Activated CD8-positive, alpha-beta T cell treated with anti-CD3 and anti-CD28 coated beads for 36 hours (primary cell): ENCODE results near the gene RINL. TPM values are rescaled to one million over a fixed set of nuclear protein-coding genes. Genes with fewer than 3 reads are reported as not detected.

ENCODE experiments used
- ATAC-seq: fragments of 200-7000 bp; cut with Tn5 transposase; one replicate; pipeline ENCODE4 v1.10.0; 2021; ENCODE audit warnings: mild to moderate bottlenecking, moderate library complexity
- CTCF ChIA-PET: fragments of 350-600 bp; sonication (Branson Sonifier 250); formaldehyde crosslinking; loops from one replicate; lab custom pipeline; 2021; ENCODE audit warnings: antibody characterized with exemption; lab: Charles Lee
- POLR2A ChIA-PET: fragments of 350-600 bp; sonication (Branson Sonifier 250); formaldehyde crosslinking; loops from one replicate; lab custom pipeline; 2021; ENCODE audit warnings: antibody characterized with exemption; lab: Charles Lee
- DNase-seq: peaks from one replicate; pipeline ENCODE4 v3.0.0-alpha.2; 2020
- H3K27ac Mint-ChIP-seq: one replicate; pipeline ENCODE4 v1.8.0; 2021; ENCODE audit warnings: mild to moderate bottlenecking, mixed read lengths
- H3K27me3 Mint-ChIP-seq: one replicate; pipeline ENCODE4 v1.8.0; 2021; ENCODE audit warnings: mixed read lengths
- H3K36me3 Mint-ChIP-seq: one replicate; pipeline ENCODE4 v1.8.0; 2021; ENCODE audit warnings: low read depth, mixed read lengths
- H3K4me1 Mint-ChIP-seq: one replicate; pipeline ENCODE4 v1.8.0; 2021; ENCODE audit warnings: low read depth, mixed read lengths
- H3K4me3 Mint-ChIP-seq: one replicate; pipeline ENCODE4 v1.8.0; 2021; ENCODE audit warnings: mild to moderate bottlenecking, moderate library complexity, mixed read lengths
- H3K9me3 Mint-ChIP-seq: one replicate; pipeline ENCODE4 v1.8.0; 2021; ENCODE audit warnings: mixed read lengths
- intact Hi-C: fragments of 100-400 bp; cut with micrococcal nuclease; formaldehyde crosslinking; loops from one replicate; pipeline ENCODE4 v1.10.0; 2022
- total RNA-seq, 2 experiments: library from RNA; stranded (reverse); gene quantifications; one replicate each; pipeline ENCODE4 v1.2.3, GENCODE V29; 2021
- TF ChIP-seq, protein P1 (sequence below): fragments of 200-600 bp; IDR thresholded peaks from one replicate; pipeline ENCODE4 v1.8.0; 2022; ENCODE audit warnings: antibody characterized with exemption, mild to moderate bottlenecking

The RINL gene
- total RNA-seq, 2 experiments from 2014 or later = 85.5 to 87.7 TPM

DNA sequence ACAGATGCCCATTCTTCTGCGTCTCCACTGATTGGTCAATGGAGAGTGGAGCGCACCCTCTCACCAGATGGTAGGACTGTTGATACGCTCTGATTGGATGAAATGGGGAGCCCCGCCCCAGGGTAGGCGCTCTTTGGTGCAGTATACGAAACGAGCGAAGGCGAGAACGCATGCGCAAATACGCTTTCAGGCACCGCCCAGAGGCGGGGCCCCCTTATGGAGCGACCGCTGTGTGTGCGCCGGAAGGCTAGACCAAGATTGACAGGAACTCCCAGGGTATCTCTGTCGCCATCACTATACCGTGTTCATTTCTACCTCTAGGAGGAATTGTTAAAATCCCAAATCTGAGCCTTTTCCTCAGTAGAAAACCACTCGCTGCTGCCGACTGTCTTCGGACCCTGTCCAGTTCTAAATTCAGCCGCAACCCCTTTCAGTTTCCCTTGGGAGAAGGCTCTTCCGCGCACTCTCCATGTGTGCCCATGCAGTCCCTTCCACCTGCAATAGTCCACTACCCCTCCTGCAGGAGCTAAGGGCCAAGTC is 27.6 kb downstream of the RINL start:
- peaks cover 37% of the 10 kb centered on the region for H3K4me1 Mint-ChIP-seq
- H3K27me3 Mint-ChIP-seq = no peaks in the 10 kb centered on the region
- ChIA-PET POLR2A (interaction anchor here (0.7 to 7.2 kb wide), 7 partner anchors 8 to 231 kb away, joined by 3 to 152 read pairs (median 6); partner anchors contain the start of genes ECH1, EIF3K and RINL), CTCF (interaction anchor here (1.1 to 4.4 kb wide), 3 partner anchors 15 to 80 kb away, joined by 3 to 20 read pairs (median 4); partner anchors contain the start of genes MRPS12 and SARS2)
- intact Hi-C loops = loop anchor here (5.0 kb wide), 1 partner anchor 82 kb away; the partner anchor contains the start of genes MRPS12 and SARS2
- no peaks in the 10 kb centered on the region for H3K9me3 Mint-ChIP-seq
- TF ChIP-seq, protein P1, sequence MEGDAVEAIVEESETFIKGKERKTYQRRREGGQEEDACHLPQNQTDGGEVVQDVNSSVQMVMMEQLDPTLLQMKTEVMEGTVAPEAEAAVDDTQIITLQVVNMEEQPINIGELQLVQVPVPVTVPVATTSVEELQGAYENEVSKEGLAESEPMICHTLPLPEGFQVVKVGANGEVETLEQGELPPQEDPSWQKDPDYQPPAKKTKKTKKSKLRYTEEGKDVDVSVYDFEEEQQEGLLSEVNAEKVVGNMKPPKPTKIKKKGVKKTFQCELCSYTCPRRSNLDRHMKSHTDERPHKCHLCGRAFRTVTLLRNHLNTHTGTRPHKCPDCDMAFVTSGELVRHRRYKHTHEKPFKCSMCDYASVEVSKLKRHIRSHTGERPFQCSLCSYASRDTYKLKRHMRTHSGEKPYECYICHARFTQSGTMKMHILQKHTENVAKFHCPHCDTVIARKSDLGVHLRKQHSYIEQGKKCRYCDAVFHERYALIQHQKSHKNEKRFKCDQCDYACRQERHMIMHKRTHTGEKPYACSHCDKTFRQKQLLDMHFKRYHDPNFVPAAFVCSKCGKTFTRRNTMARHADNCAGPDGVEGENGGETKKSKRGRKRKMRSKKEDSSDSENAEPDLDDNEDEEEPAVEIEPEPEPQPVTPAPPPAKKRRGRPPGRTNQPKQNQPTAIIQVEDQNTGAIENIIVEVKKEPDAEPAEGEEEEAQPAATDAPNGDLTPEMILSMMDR = no peak
- peak; percentile 81 for ATAC-seq
- no peak for DNase-seq
- peak overlapping the region; percentile 97 for H3K4me3 Mint-ChIP-seq
- peaks cover 40% of the 10 kb centered on the region for H3K36me3 Mint-ChIP-seq
- H3K27ac Mint-ChIP-seq = peak overlapping the region; percentile 99

GRCh38 chr19:38849860-38850435 is 28.1 kb downstream of the RINL start, which contains the start of gene HNRNPL:
TSS of gene HNRNPL (minus strand) at chr19:38849986. CDS start at chr19:38849966, 20 bp downstream.
- intact Hi-C loops = loop anchor here (5.0 to 10.0 kb wide), 2 partner anchors 82 to 115 kb away; partner anchors contain the start of genes MRPS12 and SARS2
- Mint-ChIP-seq H3K4me3 (peak within 1 kb of the TSS; percentile 97), H3K27me3 (no peaks in the 10 kb centered on the region)

GRCh38 chr19:38849147-38849859 is 28.8 kb downstream of the RINL start:
- POLR2A ChIA-PET = interaction anchor here (0.6 to 7.2 kb wide), 14 partner anchors 9 to 336 kb away, joined by 3 to 152 read pairs (median 4); partner anchors contain the start of genes ECH1, MAP4K1 and RINL
- peak overlapping the region; percentile 99 for H3K27ac Mint-ChIP-seq
- H3K9me3 Mint-ChIP-seq = no peaks in the 10 kb centered on the region
- peaks cover 48% of the 10 kb centered on the region for H3K36me3 Mint-ChIP-seq
- DNase-seq = peak; percentile 99
- intact Hi-C loops = loop anchor here (10.0 kb wide), 1 partner anchor 115 kb away; no protein-coding TSS in a partner anchor
- no peaks in the 10 kb centered on the region for H3K27me3 Mint-ChIP-seq
- peak overlapping the region; percentile 97 for H3K4me3 Mint-ChIP-seq
- TF ChIP-seq, protein P1 = no peak
- H3K4me1 Mint-ChIP-seq = peaks cover 43% of the 10 kb centered on the region
- peak; percentile 21 for ATAC-seq
- CTCF ChIA-PET = interaction anchor here (0.5 to 2.8 kb wide), 7 partner anchors 9 to 507 kb away, joined by 3 to 13 read pairs (median 4); partner anchors contain the start of genes ECH1, MRPS12 and SARS2

More at GRCh38 chr19:38849860-38850435, 28.1 kb downstream of the RINL start, which contains the start of gene HNRNPL:
- TF ChIP-seq, protein P1 = no peak
- Mint-ChIP-seq H3K36me3 (peaks cover 44% of the 10 kb centered on the region), H3K4me1 (peaks cover 40% of the 10 kb centered on the region), H3K9me3 (no peaks in the 10 kb centered on the region), H3K27ac (peak within 1 kb of the TSS; percentile 99)
- ChIA-PET POLR2A (interaction anchor here (0.8 to 7.2 kb wide), 9 partner anchors 11 to 115 kb away, joined by 3 to 152 read pairs (median 6); partner anchors contain the start of genes ECH1 and RINL), CTCF (interaction anchor here (0.8 to 4.4 kb wide), 5 partner anchors 19 to 120 kb away, joined by 3 to 20 read pairs (median 7); partner anchors contain the start of genes MRPS12 and SARS2)
- DNase-seq (peak; percentile 100), ATAC-seq (peak; percentile 71)

GRCh38 chr19:38848299-38849146 is 29.6 kb downstream of the RINL start:
- no peaks in the 10 kb centered on the region for H3K27me3 Mint-ChIP-seq
- ChIA-PET POLR2A (interaction anchor here (0.6 to 7.2 kb wide), 18 partner anchors 9 to 335 kb away, joined by 3 to 152 read pairs (median 4); partner anchors contain the start of genes ECH1, MAP4K1 and RINL), CTCF (interaction anchor here (0.5 to 2.8 kb wide), 6 partner anchors 10 to 506 kb away, joined by 3 to 13 read pairs (median 4); partner anchors contain the start of genes ECH1, MRPS12 and SARS2)
- peak overlapping the region; percentile 97 for H3K4me3 Mint-ChIP-seq
- TF ChIP-seq, protein P1 = no peak
- DNase-seq = no peak
- no peaks in the 10 kb centered on the region for H3K9me3 Mint-ChIP-seq
- H3K27ac Mint-ChIP-seq = peak overlapping the region; percentile 99
- intact Hi-C loops = loop anchor here (10.0 kb wide), 1 partner anchor 114 kb away; no protein-coding TSS in a partner anchor
- H3K4me1 Mint-ChIP-seq = peaks cover 49% of the 10 kb centered on the region
- peaks cover 54% of the 10 kb centered on the region for H3K36me3 Mint-ChIP-seq
- ATAC-seq = no peak
